Mucosa of rectum (tissue), 2 donors: ENCODE results near the gene FGF2.

ENCODE experiments used
- H3K27ac ChIP-seq, 2 donors: one replicate each; pipeline ENCODE4 v1.7.0; 2013; ENCODE audit warnings: inconsistent platforms in 2 of 2, low read depth in 2 of 2, low read length in 2 of 2
- H3K27me3 ChIP-seq, 2 donors: one replicate each; pipeline ENCODE4 v1.7.0; 2013; ENCODE audit warnings: low read length in 2 of 2; ENCODE audit not compliant: control insufficient read depth in 2 of 2, insufficient read depth in 2 of 2
- H3K36me3 ChIP-seq, 2 donors: one replicate each; pipeline ENCODE4 v1.7.0; 2013; ENCODE audit warnings: low read length in 2 of 2; ENCODE audit not compliant: control insufficient read depth in 2 of 2, insufficient read depth in 2 of 2
- H3K4me1 ChIP-seq, 2 donors: one replicate each; pipeline ENCODE4 v1.7.0; 2013; ENCODE audit warnings: low read length in 2 of 2, mild to moderate bottlenecking in 1 of 2; ENCODE audit not compliant: control insufficient read depth in 2 of 2, insufficient read depth in 2 of 2
- H3K4me3 ChIP-seq, 2 donors: one replicate each; pipeline ENCODE4 v1.7.0; 2013; ENCODE audit warnings: low read length in 2 of 2
- H3K9ac ChIP-seq, 2 donors: one replicate each; pipeline ENCODE4 v1.7.0; 2013; ENCODE audit warnings: low read length in 2 of 2, low read depth in 1 of 2, mild to moderate bottlenecking in 1 of 2
- H3K9me3 ChIP-seq, 2 donors: one replicate each; pipeline ENCODE4 v1.7.0; 2013; ENCODE audit warnings: low read length in 2 of 2; ENCODE audit not compliant: control insufficient read depth in 2 of 2
- donor health status: healthy.
- donor health status: Normal muscosa, but diverticular disease.

FGF2 gene

DNA sequence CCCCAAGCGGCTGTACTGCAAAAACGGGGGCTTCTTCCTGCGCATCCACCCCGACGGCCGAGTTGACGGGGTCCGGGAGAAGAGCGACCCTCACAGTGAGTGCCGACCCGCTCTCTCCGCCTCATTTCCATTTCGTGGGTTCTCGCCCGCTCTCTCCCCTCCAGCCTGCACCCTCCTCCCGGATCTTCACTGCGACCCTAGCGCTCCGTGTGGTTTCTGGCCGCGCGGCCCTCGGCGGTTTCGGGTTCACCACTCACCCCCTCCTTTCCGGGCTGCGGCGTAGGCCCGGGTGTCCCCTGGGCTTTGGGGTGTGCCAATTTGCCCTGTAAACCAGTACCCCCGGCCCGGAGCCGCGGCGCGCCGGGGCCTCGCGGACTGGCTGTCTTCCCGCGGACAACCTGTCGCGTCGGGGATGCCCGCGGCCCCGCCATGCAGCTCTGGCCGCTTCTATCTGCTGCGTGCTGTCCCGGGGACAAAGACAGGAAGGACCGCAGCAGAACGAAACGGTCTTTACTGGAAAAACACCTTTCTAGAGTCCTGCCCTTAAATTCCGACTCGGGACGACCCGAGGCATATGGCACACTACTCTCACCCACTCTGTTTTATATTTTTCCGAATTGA lies 737 bp downstream of the FGF2 start:
- Histone ChIP-seq H3K27me3 (peaks cover 32% of the 10 kb centered on the region in 2 donors), H3K4me3 (peak overlapping the region; percentile 74 to 75), H3K27ac (peak overlapping the region; percentile 60 to 61), H3K4me1 (no peaks in the 10 kb centered on the region), H3K9me3 (no peaks in the 10 kb centered on the region), H3K36me3 (no peaks in the 10 kb centered on the region), H3K9ac (peak overlapping the region in 1 of 2 donors; percentile 63)

GRCh38 chr4:122827879-122828601 lies 1.4 kb downstream of the FGF2 start:
- Histone ChIP-seq H3K4me3 (peak overlapping the region; percentile 74 to 75), H3K27me3 (peaks cover 29 to 32% of the 10 kb centered on the region in 2 donors), H3K9ac (peak overlapping the region in 1 of 2 donors; percentile 63), H3K36me3 (no peaks in the 10 kb centered on the region), H3K9me3 (no peaks in the 10 kb centered on the region), H3K27ac (peak overlapping the region; percentile 60 to 61), H3K4me1 (no peaks in the 10 kb centered on the region)

- H3K27me3 ChIP-seq: peaks cover 28 to 31% of the 10 kb centered on the region in 2 donors
- H3K4me3 ChIP-seq: no peak overlapping the region
- H3K27ac ChIP-seq: no peak overlapping the region
- H3K9ac ChIP-seq: no peak overlapping the region
- H3K9me3 ChIP-seq: no peaks in the 10 kb centered on the region
- no peaks in the 10 kb centered on the region for H3K4me1 ChIP-seq
- H3K36me3 ChIP-seq: no peaks in the 10 kb centered on the region
These were observed 3.9 kb downstream of the FGF2 start for GRCh38 chr4:122830426-122831095.

- Histone ChIP-seq H3K36me3 (no peaks in the 10 kb centered on the region), H3K27me3 (peaks cover 22 to 24% of the 10 kb centered on the region in 2 donors), H3K9ac (no peak overlapping the region), H3K27ac (no peak overlapping the region), H3K9me3 (no peaks in the 10 kb centered on the region), H3K4me1 (no peaks in the 10 kb centered on the region), H3K4me3 (no peak overlapping the region)
These were observed 5.0 kb downstream of the FGF2 start for GRCh38 chr4:122831515-122832196.

DNA sequence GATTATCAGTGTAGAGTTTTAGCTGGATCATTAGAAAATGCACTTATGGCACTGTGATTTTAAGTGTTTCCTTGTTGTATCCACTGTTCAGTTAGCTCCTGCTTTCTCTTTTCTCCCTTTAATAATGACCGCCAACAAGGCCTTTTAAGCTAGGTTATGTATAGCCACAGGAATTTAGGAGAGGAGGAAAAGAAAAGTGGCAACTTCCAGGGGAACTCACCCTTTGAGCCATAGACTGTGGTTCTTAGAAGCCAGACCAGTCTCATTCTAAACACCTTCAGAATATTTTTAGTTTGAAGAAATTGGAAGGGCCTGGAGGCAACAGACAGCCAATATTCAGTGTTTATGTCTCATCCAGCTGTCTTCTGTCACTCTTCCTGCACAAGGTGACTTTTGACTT lies 6.1 kb downstream of the FGF2 start:
- Histone ChIP-seq H3K9ac (no peak overlapping the region), H3K4me1 (no peaks in the 10 kb centered on the region), H3K9me3 (no peaks in the 10 kb centered on the region), H3K27ac (no peak overlapping the region), H3K4me3 (no peak overlapping the region), H3K27me3 (peaks cover 14 to 20% of the 10 kb centered on the region in 2 donors), H3K36me3 (no peaks in the 10 kb centered on the region)

- Histone ChIP-seq H3K9ac (no peak overlapping the region), H3K4me1 (no peaks in the 10 kb centered on the region), H3K27ac (no peak overlapping the region), H3K9me3 (no peaks in the 10 kb centered on the region), H3K4me3 (no peak overlapping the region), H3K36me3 (no peaks in the 10 kb centered on the region), H3K27me3 (peaks cover 4 to 9% of the 10 kb centered on the region in 2 donors)
These were observed 7.4 kb downstream of the FGF2 start for GRCh38 chr4:122833999-122834398.

- Histone ChIP-seq H3K27me3 (no peaks in the 10 kb centered on the region), H3K9ac (no peak overlapping the region), H3K4me1 (no peaks in the 10 kb centered on the region), H3K27ac (no peak overlapping the region), H3K36me3 (no peaks in the 10 kb centered on the region), H3K4me3 (no peak overlapping the region), H3K9me3 (no peaks in the 10 kb centered on the region)
These were observed 10.3 kb downstream of the FGF2 start for GRCh38 chr4:122836941-122837340.

GRCh38 chr4:122838034-122838433 lies 11.4 kb downstream of the FGF2 start:
- no peaks in the 10 kb centered on the region for H3K27me3 ChIP-seq
- no peaks in the 10 kb centered on the region for H3K4me1 ChIP-seq
- no peak overlapping the region for H3K27ac ChIP-seq
- H3K9me3 ChIP-seq: no peaks in the 10 kb centered on the region
- no peaks in the 10 kb centered on the region for H3K36me3 ChIP-seq
- no peak overlapping the region for H3K4me3 ChIP-seq
- H3K9ac ChIP-seq: no peak overlapping the region

- no peak overlapping the region for H3K4me3 ChIP-seq
- H3K27me3 ChIP-seq: no peaks in the 10 kb centered on the region
- no peaks in the 10 kb centered on the region for H3K36me3 ChIP-seq
- H3K9me3 ChIP-seq: no peaks in the 10 kb centered on the region
- H3K4me1 ChIP-seq: no peaks in the 10 kb centered on the region
- no peak overlapping the region for H3K27ac ChIP-seq
- H3K9ac ChIP-seq: no peak overlapping the region
These were observed 15.8 kb downstream of the FGF2 start for GRCh38 chr4:122842392-122842791.
